Body of pancreas (tissue), 4 donors: ENCODE data around the gene DMD.

Source experiments
- CTCF ChIP-seq, 7 experiments: fragments of 450-650 bp in 4 of 7; fragments of 200-600 bp in 3 of 7; sonication (generic) in 3 of 7; IDR thresholded peaks; one replicate each; pipeline ENCODE4 v1.5.1; 2016 to 2019; ENCODE audit warnings: antibody characterized with exemption in 7 of 7
- POLR2A ChIP-seq, 3 donors: fragments of 450-650 bp; IDR thresholded peaks; one replicate each; pipeline ENCODE4 v1.6.1; 2016; ENCODE audit warnings: antibody characterized with exemption in 3 of 3, mild to moderate bottlenecking in 2 of 3

DNA sequence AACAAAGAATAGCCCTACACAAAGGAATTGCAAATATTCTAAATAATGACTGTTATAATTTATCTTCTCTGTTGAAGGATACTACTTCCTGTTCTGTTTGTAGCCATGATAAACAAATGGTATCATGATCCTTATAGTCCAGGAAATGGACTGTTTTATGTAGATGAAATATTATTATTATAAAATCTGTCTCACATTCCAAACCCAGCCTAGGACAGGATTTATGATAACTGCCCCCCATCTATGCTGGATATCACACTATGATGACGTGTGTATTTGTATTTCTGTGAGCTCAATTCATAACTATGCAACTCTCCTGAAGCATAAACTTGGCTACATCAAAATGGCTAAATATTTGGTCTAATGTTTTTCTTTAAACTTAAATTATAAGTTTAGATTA lies 21.3 kb downstream of the DMD start:
- no peak for TF ChIP-seq CTCF (IDR thresholded peaks at IDR 0.05)
- no peak for TF ChIP-seq POLR2A (IDR thresholded peaks at IDR 0.05)
